Common myeloid progenitor, CD34-positive (primary cell): ENCODE data around the gene PPP1R26.

ENCODE experiments used
- CTCF ChIA-PET: fragments of 350-600 bp; sonication (Branson Sonifier 250); formaldehyde crosslinking; loops from one replicate; lab custom pipeline; 2021; ENCODE audit warnings: antibody characterized with exemption; lab: Charles Lee
- POLR2A ChIA-PET: fragments of 350-600 bp; sonication (Branson Sonifier 250); formaldehyde crosslinking; loops from one replicate; lab custom pipeline; 2021; ENCODE audit warnings: antibody characterized with exemption; lab: Charles Lee
- DNase-seq, 3 donors: peaks; one replicate each; pipeline versions ENCODE4 v3.0.0 to v3.0.0-alpha.2; 2013
- H3K27ac ChIP-seq, 2 experiments: 1 replicate in 1 of 2; 2 replicates in 1 of 2; pipeline ENCODE4 v1.7.0; 2013; ENCODE audit warnings: inconsistent platforms in 2 of 2, low read length in 2 of 2, mild to moderate bottlenecking in 2 of 2, low read depth in 1 of 2, moderate library complexity in 1 of 2; ENCODE audit not compliant: severe bottlenecking in 2 of 2, insufficient read depth in 1 of 2, poor library complexity in 1 of 2
- H3K27me3 ChIP-seq, 5 experiments: replicated peaks in 2 of 5; 1 replicate in 3 of 5; 2 replicates in 2 of 5; pipeline versions ENCODE4 v1.6.1 to v1.7.0; 2013; ENCODE audit warnings: low read length in 4 of 5, mild to moderate bottlenecking in 2 of 5, moderate library complexity in 2 of 5, inconsistent platforms in 1 of 5; ENCODE audit not compliant: insufficient read depth in 5 of 5, control insufficient read depth in 4 of 5
- H3K36me3 ChIP-seq, 4 experiments: 1 replicate in 2 of 4; 2 replicates in 2 of 4; pipeline versions ENCODE4 v1.6.1 to v1.7.0; 2013; ENCODE audit warnings: low read length in 3 of 4, control low read depth in 1 of 4, mild to moderate bottlenecking in 1 of 4; ENCODE audit not compliant: control insufficient read depth in 4 of 4, insufficient read depth in 4 of 4
- H3K4me1 ChIP-seq, 4 experiments: 1 replicate in 3 of 4; 2 replicates in 1 of 4; pipeline versions ENCODE4 v1.6.1 to v1.7.1; 2013; ENCODE audit warnings: low read length in 3 of 4, mild to moderate bottlenecking in 3 of 4, control low read depth in 1 of 4, inconsistent platforms in 1 of 4, moderate library complexity in 1 of 4; ENCODE audit not compliant: control insufficient read depth in 4 of 4, insufficient read depth in 4 of 4; ENCODE audit errors: control extremely low read depth in 1 of 4
- H3K4me3 ChIP-seq, 7 experiments: 1 replicate in 4 of 7; 2 replicates in 3 of 7; pipeline versions ENCODE4 v1.5.1 to v1.7.0; 2013; ENCODE audit warnings: mild to moderate bottlenecking in 7 of 7, low read length in 6 of 7, moderate library complexity in 6 of 7, inconsistent platforms in 2 of 7, low read depth in 2 of 7, control low read depth in 1 of 7; ENCODE audit not compliant: insufficient read depth in 4 of 7, control insufficient read depth in 1 of 7; ENCODE audit errors: extremely low read depth in 1 of 7
- H3K9me3 ChIP-seq, 5 experiments: 1 replicate in 4 of 5; 2 replicates in 1 of 5; pipeline versions ENCODE4 v1.6.1 to v1.7.1; 2013; ENCODE audit warnings: low read length in 4 of 5, mild to moderate bottlenecking in 2 of 5, inconsistent platforms in 1 of 5, low read depth in 1 of 5, moderate library complexity in 1 of 5; ENCODE audit not compliant: control insufficient read depth in 4 of 5, insufficient read depth in 2 of 5; ENCODE audit errors: control extremely low read depth in 1 of 5
- WGBS: methylation state at CpG from one replicate; pipeline ENCODE4 v1.1.5; 2013; ENCODE audit not compliant: insufficient coverage; 5-methylcytosine and 5-hydroxymethylcytosine counted together

Gene PPP1R26

DNA sequence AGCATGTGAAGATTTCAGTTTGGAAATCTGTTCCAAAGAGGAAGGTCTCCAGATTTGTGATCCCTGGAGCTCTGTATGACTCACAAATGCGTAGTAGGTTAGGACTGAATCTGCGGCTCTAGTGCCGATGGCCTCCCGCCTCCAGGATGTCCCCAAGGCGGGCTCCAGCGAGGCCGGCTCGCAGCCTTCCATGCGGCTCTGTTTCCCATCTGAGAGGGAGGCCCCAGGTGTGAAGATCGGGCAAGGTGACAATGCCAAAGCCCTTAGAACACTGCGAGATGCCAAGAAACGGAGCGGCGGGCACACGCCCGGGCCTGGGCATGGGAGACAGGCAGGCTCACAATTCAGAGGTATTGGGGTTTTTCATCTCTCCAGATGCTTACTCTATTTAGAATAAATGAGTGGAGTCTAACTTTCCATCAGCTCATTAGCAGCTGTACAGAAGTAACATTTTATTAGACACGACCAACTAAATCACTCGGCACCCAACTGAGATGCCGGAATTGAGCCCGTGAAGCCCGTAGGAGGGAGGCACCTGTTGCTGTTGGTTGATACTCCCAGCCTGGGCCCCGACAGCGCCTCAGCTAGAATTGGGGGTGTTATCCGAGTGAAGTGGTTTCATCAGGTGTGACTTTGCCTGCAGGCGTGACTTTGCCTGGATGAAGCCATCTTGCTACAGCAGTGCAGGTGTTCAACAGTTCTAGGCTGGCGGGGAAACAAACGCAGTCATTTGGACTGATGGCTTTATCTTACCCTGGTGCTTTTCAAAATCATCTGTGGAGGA is 13.5 kb downstream of the PPP1R26 start:
- Histone ChIP-seq H3K36me3 (peaks cover 0 to 9% (median 6%) of the 10 kb centered on the region in 4 experiments), H3K4me1 (no peaks in the 10 kb centered on the region), H3K9me3 (no peaks in the 10 kb centered on the region), H3K27me3 (peaks cover 0 to 4% (median 0%) of the 10 kb centered on the region in 5 experiments), H3K27ac (no peak overlapping the region), H3K4me3 (no peak overlapping the region)
- WGBS, result 98% methylated on average over 24 of the region's 27 CpGs
- ChIA-PET CTCF (interaction anchor here (1.4 kb wide), 1 partner anchor 13 kb away, joined by 5 read pairs; no protein-coding TSS in a partner anchor), POLR2A (no interaction called here)
- DNase-seq, result no peak

DNA sequence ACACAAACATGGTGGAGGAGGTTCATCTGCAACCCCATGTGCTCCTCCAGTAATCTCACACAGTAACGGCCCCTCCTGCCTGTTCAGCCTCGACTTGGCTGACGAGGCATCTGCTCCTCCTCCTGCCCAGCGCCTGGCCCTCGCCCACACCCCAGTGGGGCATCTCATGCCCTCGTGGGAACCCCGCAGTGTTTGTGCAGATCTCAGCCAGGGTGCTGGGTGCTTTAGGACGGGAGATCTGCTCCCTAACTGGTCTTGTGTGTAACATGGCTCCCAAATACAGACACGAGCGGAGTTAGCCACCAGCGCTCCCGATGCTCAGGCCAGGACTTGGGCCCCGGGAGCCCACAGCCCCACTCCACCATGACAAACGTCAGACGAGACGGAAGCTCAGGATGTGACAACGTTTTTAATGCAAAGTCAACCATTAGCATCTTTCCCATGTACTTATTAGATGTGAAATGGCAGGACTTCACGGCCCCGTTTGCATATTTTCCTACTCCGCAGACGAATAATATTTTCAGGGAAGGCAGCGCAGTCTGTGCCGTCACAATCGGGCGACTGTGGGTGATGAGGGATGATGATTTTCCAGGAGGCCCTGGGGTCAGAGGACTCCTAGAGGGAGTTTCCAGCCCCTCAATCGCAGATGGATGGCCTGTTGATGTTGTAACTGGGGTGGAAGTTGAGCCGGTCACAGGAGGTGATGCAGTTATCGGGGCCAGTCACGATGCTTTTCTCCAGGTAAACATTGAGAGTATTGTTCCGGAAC is 15.4 kb downstream of the PPP1R26 start:
- DNase-seq, result no peak
- CTCF ChIA-PET, result interaction anchor here (1.1 kb wide), 1 partner anchor 10 kb away, joined by 3 read pairs; no protein-coding TSS in a partner anchor
- peaks cover 0 to 10% (median 0%) of the 10 kb centered on the region in 5 experiments for H3K27me3 ChIP-seq
- H3K4me3 ChIP-seq, result no peak overlapping the region
- H3K36me3 ChIP-seq, result peaks cover 0 to 5% (median 0%) of the 10 kb centered on the region in 4 experiments
- no peaks in the 10 kb centered on the region for H3K9me3 ChIP-seq
- POLR2A ChIA-PET, result no interaction called here
- H3K4me1 ChIP-seq, result peaks cover 0 to 13% (median 11%) of the 10 kb centered on the region in 4 experiments
- no peak overlapping the region for H3K27ac ChIP-seq
- WGBS, result 98% methylated on average over 30 of the region's 30 CpGs

DNA sequence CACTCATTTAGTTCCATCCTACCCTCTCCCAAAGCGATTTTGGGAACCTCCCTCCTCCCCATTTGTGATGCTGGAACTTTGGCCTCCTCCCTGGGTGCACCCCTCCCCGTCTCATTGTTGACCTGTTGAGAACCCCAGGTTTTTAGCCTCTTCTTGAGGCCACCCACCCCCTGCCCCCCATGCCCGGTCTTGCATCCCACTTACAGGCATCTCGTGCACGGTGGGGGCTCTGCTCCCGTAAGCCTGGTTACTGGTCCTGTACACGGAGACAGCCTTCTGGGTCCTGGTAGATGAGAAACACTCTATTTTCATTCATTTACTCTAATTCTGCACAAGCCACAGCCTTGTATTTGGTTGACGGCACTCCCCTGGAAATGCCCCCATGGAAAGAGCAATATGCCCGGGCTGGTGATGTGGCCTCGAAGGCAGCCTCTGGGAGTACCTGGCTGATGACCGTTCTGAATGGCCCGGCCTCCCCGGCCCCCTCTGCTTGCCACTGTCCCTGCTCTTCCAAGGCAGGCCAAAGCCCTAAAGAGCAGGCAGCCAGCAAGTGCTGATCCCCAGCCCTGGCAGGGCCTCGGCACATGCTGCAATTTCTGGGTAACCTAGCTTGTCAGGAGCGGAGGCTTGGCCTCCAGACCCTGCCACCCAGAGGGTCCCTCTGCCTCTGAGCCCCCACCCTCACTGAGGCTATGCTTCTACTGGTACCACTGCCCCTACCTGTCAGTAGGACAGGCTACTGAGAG is 19.0 kb downstream of the PPP1R26 start:
- 98% methylated on average over 14 of the region's 15 CpGs for WGBS
- ChIA-PET CTCF (interaction anchor here (0.8 to 2.2 kb wide), 3 partner anchors 8 to 39 kb away, joined by 3 to 6 read pairs (median 3); no protein-coding TSS in a partner anchor), POLR2A (interaction anchor here (0.5 kb wide), 1 partner anchor 20 kb away, joined by 3 read pairs; no protein-coding TSS in a partner anchor)
- Histone ChIP-seq H3K27me3 (peaks cover 0 to 10% (median 0%) of the 10 kb centered on the region in 5 experiments), H3K27ac (no peak overlapping the region), H3K4me3 (no peak overlapping the region), H3K9me3 (no peaks in the 10 kb centered on the region), H3K4me1 (peaks cover 0 to 32% (median 29%) of the 10 kb centered on the region in 4 experiments), H3K36me3 (peaks cover 0 to 21% (median 14%) of the 10 kb centered on the region in 4 experiments)
- DNase-seq, result no peak

DNA sequence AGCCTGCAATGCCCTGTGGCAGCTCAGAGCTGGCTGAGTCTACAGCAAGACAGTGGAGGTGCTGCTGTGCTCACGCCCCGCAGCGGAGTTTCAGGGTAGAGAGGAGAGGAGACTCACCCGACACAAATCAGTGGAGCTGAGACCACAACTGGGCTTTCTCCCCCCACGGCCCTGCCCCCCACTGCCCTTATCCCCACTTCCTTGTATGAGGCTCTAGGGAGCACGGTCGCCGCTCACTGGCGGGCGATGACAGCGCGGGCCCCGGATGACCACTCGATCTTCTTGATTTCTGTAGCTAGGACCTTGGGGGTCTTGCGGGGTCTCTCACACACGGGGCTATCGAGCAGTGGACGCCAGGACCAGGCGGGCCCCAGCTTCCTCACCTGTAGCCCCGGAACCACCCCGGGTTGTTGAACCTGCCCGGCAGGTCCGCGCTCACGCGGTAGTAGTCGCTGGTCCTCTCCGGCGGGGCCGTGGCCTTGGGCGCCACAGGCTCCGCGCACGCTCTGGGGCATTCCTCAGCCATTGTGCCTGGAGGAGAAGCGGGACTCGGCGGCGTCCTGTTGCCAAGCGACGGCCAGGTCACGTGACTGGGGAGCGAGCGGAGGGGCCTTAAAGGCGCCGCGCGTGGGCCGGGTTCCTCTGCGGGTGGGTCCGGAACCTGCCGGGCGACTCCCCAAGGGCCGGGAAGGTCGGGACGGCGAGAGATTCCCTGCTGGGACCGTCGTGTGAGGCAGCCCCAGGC is 19.9 kb downstream of the PPP1R26 start:
- H3K4me1 ChIP-seq, result peaks cover 0 to 32% (median 29%) of the 10 kb centered on the region in 4 experiments
- H3K27ac ChIP-seq, result no peak overlapping the region
- ChIA-PET POLR2A (no interaction called here), CTCF (interaction anchor here (0.8 to 2.2 kb wide), 3 partner anchors 9 to 40 kb away, joined by 3 to 6 read pairs (median 3); no protein-coding TSS in a partner anchor)
- peak overlapping the region; percentile 50 to 92 (median 75) for H3K4me3 ChIP-seq
- no peaks in the 10 kb centered on the region for H3K9me3 ChIP-seq
- DNase-seq, result peak; percentile 78 to 84 (median 83)
- under 1% methylated on average over 53 of the region's 58 CpGs for WGBS
- H3K36me3 ChIP-seq, result peaks cover 0 to 31% (median 22%) of the 10 kb centered on the region in 4 experiments
- H3K27me3 ChIP-seq, result peaks cover 0 to 10% (median 0%) of the 10 kb centered on the region in 5 experiments

DNA sequence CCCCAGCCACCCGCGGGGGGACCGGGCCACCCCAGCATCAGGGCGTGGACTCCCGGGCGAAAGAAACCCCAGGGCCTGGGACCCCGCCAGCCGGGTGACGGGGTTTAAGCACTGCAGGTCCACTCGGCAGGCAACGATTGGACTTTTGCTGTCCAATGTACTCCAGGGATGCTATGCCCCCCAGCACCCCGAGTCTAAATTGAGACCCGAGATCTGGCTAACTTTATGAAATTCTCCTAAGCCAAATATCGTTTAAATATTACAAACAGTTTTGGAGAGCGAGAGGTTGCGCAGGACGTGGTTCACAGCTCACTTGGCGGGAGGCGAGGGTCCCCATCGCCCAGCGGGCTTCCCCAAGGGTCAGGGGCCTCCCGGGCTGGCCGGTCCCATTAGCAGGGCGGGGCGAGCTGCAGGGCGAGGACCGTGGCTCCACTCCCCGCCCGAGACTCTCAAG is 20.5 kb downstream of the PPP1R26 start:
- CTCF ChIA-PET, result interaction anchor here (2.2 kb wide), 1 partner anchor 9 kb away, joined by 6 read pairs; no protein-coding TSS in a partner anchor
- Histone ChIP-seq H3K4me3 (peak overlapping the region; percentile 50 to 92 (median 75)), H3K27me3 (peaks cover 0 to 10% (median 0%) of the 10 kb centered on the region in 5 experiments), H3K36me3 (peaks cover 0 to 35% (median 26%) of the 10 kb centered on the region in 4 experiments), H3K27ac (no peak overlapping the region), H3K4me1 (peaks cover 0 to 32% (median 29%) of the 10 kb centered on the region in 4 experiments), H3K9me3 (no peaks in the 10 kb centered on the region)
- 0% methylated on average over 27 of the region's 29 CpGs for WGBS
- POLR2A ChIA-PET, result no interaction called here
- peak in 2 of 3 donors; percentile 9 to 26 for DNase-seq
